ENCODE data around the gene PTGIS.

GRCh38 chr20:49584418-49585382 lies 16.8 kb upstream of the PTGIS start:
- TF ChIP-seq CTCF (IDR thresholded peaks at IDR 0.05), result no peak
- no peak for TF ChIP-seq POLR2A (IDR thresholded peaks at IDR 0.05)

Data from prostate gland (tissue), 2 donors.